GM23338 (cell line): ENCODE data around the gene ST6GALNAC3.

Experiments used
- CREB1 ChIP-seq: fragments of 250-450 bp; sonication (Bioruptor Pico); IDR thresholded peaks from 2 replicates; pipeline ENCODE4 v1.5.0; 2020; ENCODE audit warnings: low read depth, mild to moderate bottlenecking, moderate library complexity
- EZH2 ChIP-seq: fragments of 200-600 bp; sonication (generic); IDR thresholded peaks from one replicate; pipeline ENCODE4 v1.8.0; 2017; ENCODE audit warnings: antibody characterized with exemption, mild to moderate bottlenecking, low read depth; ENCODE audit not compliant: unreplicated experiment
- EZH2phosphoT487 ChIP-seq: fragments of 200-600 bp; sonication (generic); IDR thresholded peaks from one replicate; pipeline ENCODE4 v1.8.1; 2018; ENCODE audit warnings: antibody characterized with exemption; ENCODE audit not compliant: unreplicated experiment
- JUNB ChIP-seq: IDR thresholded peaks from one replicate; pipeline ENCODE4 v1.6.1; 2016; ENCODE audit warnings: antibody characterized with exemption; ENCODE audit not compliant: unreplicated experiment
- POLR2AphosphoS5 ChIP-seq: IDR thresholded peaks from 2 replicates; pipeline ENCODE4 v1.6.1; 2016; ENCODE audit warnings: antibody characterized with exemption, low read depth
- REST ChIP-seq: IDR thresholded peaks from one replicate; pipeline ENCODE4 v1.6.1; 2018; ENCODE audit warnings: antibody characterized with exemption; ENCODE audit not compliant: unreplicated experiment
- TF ChIP-seq, protein P1 (sequence below), 2 experiments: fragments of 200-600 bp in 1 of 2; sonication (generic) in 1 of 2; conservative IDR thresholded peaks; 2 replicates each; pipeline versions ENCODE4 v1.5.1 to v1.6.1; 2016 to 2017; ENCODE audit warnings: antibody characterized with exemption in 2 of 2, low read depth in 2 of 2, mild to moderate bottlenecking in 2 of 2, moderate library complexity in 1 of 2
- TF ChIP-seq, protein P2 (sequence below): IDR thresholded peaks from 2 replicates; pipeline ENCODE4 v1.6.1; 2016; ENCODE audit warnings: antibody characterized with exemption

GRCh38 chr1:76084685-76085084, 10.1 kb downstream of the ST6GALNAC3 start:
- TF ChIP-seq, protein P1, sequence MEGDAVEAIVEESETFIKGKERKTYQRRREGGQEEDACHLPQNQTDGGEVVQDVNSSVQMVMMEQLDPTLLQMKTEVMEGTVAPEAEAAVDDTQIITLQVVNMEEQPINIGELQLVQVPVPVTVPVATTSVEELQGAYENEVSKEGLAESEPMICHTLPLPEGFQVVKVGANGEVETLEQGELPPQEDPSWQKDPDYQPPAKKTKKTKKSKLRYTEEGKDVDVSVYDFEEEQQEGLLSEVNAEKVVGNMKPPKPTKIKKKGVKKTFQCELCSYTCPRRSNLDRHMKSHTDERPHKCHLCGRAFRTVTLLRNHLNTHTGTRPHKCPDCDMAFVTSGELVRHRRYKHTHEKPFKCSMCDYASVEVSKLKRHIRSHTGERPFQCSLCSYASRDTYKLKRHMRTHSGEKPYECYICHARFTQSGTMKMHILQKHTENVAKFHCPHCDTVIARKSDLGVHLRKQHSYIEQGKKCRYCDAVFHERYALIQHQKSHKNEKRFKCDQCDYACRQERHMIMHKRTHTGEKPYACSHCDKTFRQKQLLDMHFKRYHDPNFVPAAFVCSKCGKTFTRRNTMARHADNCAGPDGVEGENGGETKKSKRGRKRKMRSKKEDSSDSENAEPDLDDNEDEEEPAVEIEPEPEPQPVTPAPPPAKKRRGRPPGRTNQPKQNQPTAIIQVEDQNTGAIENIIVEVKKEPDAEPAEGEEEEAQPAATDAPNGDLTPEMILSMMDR (conservative IDR thresholded peaks at IDR 0.05; ENCODE audit: low read depth in 2 of 2), result no peak
- TF ChIP-seq EZH2phosphoT487 (no peak), EZH2 (no peak), POLR2AphosphoS5 (no peak), REST (no peak), CREB1 (CRISPR knock-in tag) (no peak), JUNB (no peak)
- TF ChIP-seq, protein P2, sequence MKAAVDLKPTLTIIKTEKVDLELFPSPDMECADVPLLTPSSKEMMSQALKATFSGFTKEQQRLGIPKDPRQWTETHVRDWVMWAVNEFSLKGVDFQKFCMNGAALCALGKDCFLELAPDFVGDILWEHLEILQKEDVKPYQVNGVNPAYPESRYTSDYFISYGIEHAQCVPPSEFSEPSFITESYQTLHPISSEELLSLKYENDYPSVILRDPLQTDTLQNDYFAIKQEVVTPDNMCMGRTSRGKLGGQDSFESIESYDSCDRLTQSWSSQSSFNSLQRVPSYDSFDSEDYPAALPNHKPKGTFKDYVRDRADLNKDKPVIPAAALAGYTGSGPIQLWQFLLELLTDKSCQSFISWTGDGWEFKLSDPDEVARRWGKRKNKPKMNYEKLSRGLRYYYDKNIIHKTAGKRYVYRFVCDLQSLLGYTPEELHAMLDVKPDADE, result no peak
